HepG2 (cell line): ENCODE results near the gene IVD. TPM values are rescaled to one million over a fixed set of nuclear protein-coding genes. Genes with fewer than 3 reads are reported as not detected.

ENCODE experiments used
- ATF7 ChIP-seq, 2 experiments: fragments of 450-650 bp in 1 of 2; sonication (generic) in 1 of 2; formaldehyde crosslinking in 1 of 2; IDR thresholded peaks; 2 replicates each; pipeline versions ENCODE4 v1.4.0 to v1.6.1; 2016 to 2020; ENCODE audit warnings: antibody characterized with exemption in 1 of 2, mild to moderate bottlenecking in 1 of 2, missing genetic modification reagents in 1 of 2
- CBFB ChIP-seq: sonication (generic); formaldehyde crosslinking; IDR thresholded peaks from 2 replicates; pipeline ENCODE4 v1.4.0; 2020; ENCODE audit warnings: missing genetic modification reagents
- GATAD1 ChIP-seq: IDR thresholded peaks from 2 replicates; pipeline ENCODE4 v1.6.1; 2016; ENCODE audit warnings: missing genetic modification reagents, missing compliant biosample characterization
- IRX3 ChIP-seq: sonication (generic); formaldehyde crosslinking; IDR thresholded peaks from 2 replicates; pipeline ENCODE4 v1.8.1; 2023; ENCODE audit warnings: mild to moderate bottlenecking, low read depth, missing genetic modification reagents, borderline replicate concordance
- KDM5B ChIP-seq: sonication (generic); formaldehyde crosslinking; IDR thresholded peaks from 2 replicates; pipeline ENCODE4 v1.4.0; 2020; ENCODE audit warnings: missing genetic modification reagents, mild to moderate bottlenecking, borderline replicate concordance
- MED1 ChIP-seq: sonication (generic); formaldehyde crosslinking; IDR thresholded peaks from 2 replicates; pipeline ENCODE4 v1.4.0; 2020; ENCODE audit warnings: missing genetic modification reagents
- MIER3 ChIP-seq: IDR thresholded peaks from 2 replicates; pipeline ENCODE4 v1.6.1; 2016; ENCODE audit warnings: missing compliant biosample characterization, borderline replicate concordance
- MYC ChIP-seq: sonication (generic); formaldehyde crosslinking; IDR thresholded peaks from 2 replicates; pipeline ENCODE4 v1.9.0; 2021; ENCODE audit warnings: missing genetic modification reagents, borderline replicate concordance
- PHF5A ChIP-seq: IDR thresholded peaks from one replicate; pipeline ENCODE4 v1.6.1; 2018; ENCODE audit warnings: low read depth, missing genetic modification reagents; ENCODE audit not compliant: unreplicated experiment
- RFXAP ChIP-seq: sonication (generic); formaldehyde crosslinking; IDR thresholded peaks from 2 replicates; pipeline ENCODE4 v1.4.0; 2020; ENCODE audit warnings: missing genetic modification reagents, borderline replicate concordance
- SATB2 ChIP-seq: sonication (generic); formaldehyde crosslinking; IDR thresholded peaks from 2 replicates; pipeline ENCODE4 v1.5.0; 2020; ENCODE audit warnings: missing genetic modification reagents
- SRY ChIP-seq: sonication (generic); formaldehyde crosslinking; IDR thresholded peaks from 2 replicates; pipeline ENCODE4 v1.8.0; 2022; ENCODE audit warnings: mild to moderate bottlenecking, missing genetic modification reagents
- THAP11 ChIP-seq: IDR thresholded peaks from 2 replicates; pipeline ENCODE4 v1.6.1; 2016; ENCODE audit warnings: missing biosample characterization, missing genetic modification reagents
- ZBTB4 ChIP-seq: sonication (generic); formaldehyde crosslinking; IDR thresholded peaks from 2 replicates; pipeline ENCODE4 v1.4.0; 2020; ENCODE audit warnings: missing genetic modification reagents, mild to moderate bottlenecking, borderline replicate concordance
- ZBTB7A ChIP-seq: sonication (generic); formaldehyde crosslinking; IDR thresholded peaks from 2 replicates; pipeline ENCODE4 v1.8.0; 2022; ENCODE audit warnings: mild to moderate bottlenecking, missing genetic modification reagents
- ZNF10 ChIP-seq: sonication (generic); formaldehyde crosslinking; IDR thresholded peaks from 2 replicates; pipeline ENCODE4 v1.4.0; 2020; ENCODE audit warnings: mild to moderate bottlenecking, low read depth, missing genetic modification reagents, borderline replicate concordance
- ZNF180 ChIP-seq: sonication (generic); formaldehyde crosslinking; IDR thresholded peaks from 2 replicates; pipeline ENCODE4 v1.4.0; 2020; ENCODE audit warnings: low read depth, missing genetic modification reagents, borderline replicate concordance
- ZNF292 ChIP-seq: sonication (generic); formaldehyde crosslinking; IDR thresholded peaks from 2 replicates; pipeline ENCODE4 v1.8.1; 2022; ENCODE audit warnings: mild to moderate bottlenecking, low read depth, missing genetic modification reagents, borderline replicate concordance
- ZNF44 ChIP-seq: sonication (generic); formaldehyde crosslinking; IDR thresholded peaks from 2 replicates; pipeline ENCODE4 v1.5.1; 2020; ENCODE audit warnings: mild to moderate bottlenecking, missing genetic modification reagents
- ZNF501 ChIP-seq: sonication (generic); formaldehyde crosslinking; IDR thresholded peaks from 2 replicates; pipeline ENCODE4 v1.5.1; 2020; ENCODE audit warnings: mild to moderate bottlenecking, moderate library complexity, missing genetic modification reagents
- ZNF773 ChIP-seq: sonication (generic); formaldehyde crosslinking; IDR thresholded peaks from 2 replicates; pipeline ENCODE4 v1.4.0; 2020; ENCODE audit warnings: missing genetic modification reagents, borderline replicate concordance
- ZNF782 ChIP-seq: sonication (generic); formaldehyde crosslinking; IDR thresholded peaks from 2 replicates; pipeline ENCODE4 v1.4.0; 2020; ENCODE audit warnings: missing genetic modification reagents, mild to moderate bottlenecking, borderline replicate concordance
- polyA plus RNA-seq, 8 experiments: library from polyadenylated mRNA; depleted of rRNA in 3 of 8; stranded (reverse) in 7 of 8; unstranded in 1 of 8; fragments of >200 nt; fragmentation: Illumina TruSeq in 4 of 8; extraction: Trizol in 4 of 8; gene quantifications; 2 replicates each; pipeline versions ENCODE4 v1.2.1 to v1.2.3, GENCODE V29; 2011 to 2016; ENCODE audit warnings: low read depth in 4 of 8, missing spikeins in 1 of 8, mixed read lengths in 1 of 8; ENCODE audit not compliant: insufficient read depth in 1 of 8
- total RNA-seq, 5 experiments: library from RNA; depleted of rRNA; stranded (reverse); fragments of >200 nt; fragmentation: Illumina TruSeq; extraction: Trizol; gene quantifications; 2 replicates each; pipeline ENCODE4 v1.2.3, GENCODE V29; 2016; ENCODE audit warnings: low read depth in 1 of 5
- TF ChIP-seq, protein P1 (sequence below): IDR thresholded peaks from 2 replicates; pipeline ENCODE4 v1.6.1; 2016; ENCODE audit warnings: missing genetic modification reagents, missing compliant biosample characterization
- TF ChIP-seq, protein P2 (sequence below): sonication (generic); formaldehyde crosslinking; IDR thresholded peaks from 2 replicates; pipeline ENCODE4 v1.9.0; 2021; ENCODE audit warnings: missing genetic modification reagents, mild to moderate bottlenecking, borderline replicate concordance

The IVD gene
- total and polyA plus RNA-seq, 2 of the 13 experiments (the other 11 are each of a cell fraction or from before 2014, with no cell fraction given) = 48.0 to 53.9 TPM

DNA sequence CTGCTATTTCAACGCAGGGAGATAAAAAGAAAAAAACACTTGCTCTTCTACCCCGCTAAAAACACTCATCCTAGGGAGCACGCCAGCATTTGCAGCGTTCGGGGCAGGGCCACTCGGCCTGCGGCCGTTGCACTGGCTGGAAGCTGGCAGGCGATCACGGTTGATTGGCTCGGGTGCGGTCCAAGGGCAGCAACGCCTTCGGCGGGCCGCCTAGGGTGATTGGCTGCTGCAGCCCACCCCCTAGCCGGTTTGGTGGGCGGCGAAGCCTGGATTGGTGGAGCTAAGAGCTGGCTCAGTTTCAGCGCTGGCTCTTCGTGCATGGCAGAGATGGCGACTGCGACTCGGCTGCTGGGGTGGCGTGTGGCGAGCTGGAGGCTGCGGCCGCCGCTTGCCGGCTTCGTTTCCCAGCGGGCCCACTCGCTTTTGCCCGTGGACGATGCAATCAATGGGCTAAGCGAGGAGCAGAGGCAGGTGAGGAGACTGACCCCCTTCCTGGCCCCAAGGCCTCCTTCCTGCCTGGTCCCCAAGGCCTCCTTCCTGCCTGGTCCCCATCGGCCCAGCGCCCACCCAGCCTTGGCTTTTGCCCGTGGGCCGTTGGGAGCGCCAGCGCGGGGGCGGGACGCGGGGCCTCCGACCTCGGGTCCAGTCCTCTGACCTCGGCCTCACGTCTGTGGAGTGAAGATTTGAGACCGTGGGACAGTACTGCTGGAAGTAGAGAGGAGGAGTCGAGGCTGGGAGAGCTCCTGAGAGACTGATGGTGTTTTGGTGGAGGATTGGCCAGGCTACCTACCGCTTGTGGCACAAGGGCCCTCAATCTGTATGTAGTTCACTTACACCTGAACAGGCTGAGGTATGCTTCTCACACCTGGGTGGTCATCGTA lies at the start of gene IVD (continued):
- TF ChIP-seq ZNF773 (CRISPR knock-in tag) (0 out of 2 replicates have a peak, but pooled peaks have one; percentile 52), SRY (peak; percentile 79; the same call in 1 of the 2 replicates), THAP11 (CRISPR knock-in tag) (peak; percentile 71), ZNF782 (CRISPR knock-in tag) (peak; percentile 51; the same call in 1 of the 2 replicates), IRX3 (CRISPR knock-in tag) (0 out of 2 replicates have a peak, but pooled peaks have one; percentile 36), PHF5A (CRISPR knock-in tag) (no peak), MED1 (CRISPR knock-in tag) (no peak; the same call in none of the 2 replicates), MIER3 (no peak), CBFB (peak; percentile 80; the same call in 1 of the 2 replicates), ZBTB4 (0 out of 2 replicates have a peak, but pooled peaks have one; percentile 52), ATF7 (IDR thresholded peaks at IDR 0.05) (no peak), ATF7 (CRISPR knock-in tag; IDR thresholded peaks at IDR 0.05) (no peak), ZNF10 (CRISPR knock-in tag) (no peak), ZNF44 (CRISPR knock-in tag) (peak; percentile 47; the same call in 1 of the 2 replicates), ZBTB7A (CRISPR knock-in tag) (peak; percentile 61; the same call in 1 of the 2 replicates), GATAD1 (CRISPR knock-in tag) (peak; percentile 80), RFXAP (CRISPR knock-in tag) (peak; percentile 92), SATB2 (CRISPR knock-in tag) (no peak), ZNF180 (CRISPR knock-in tag) (no peak), KDM5B (CRISPR knock-in tag) (peak; percentile 80), ZNF292 (0 out of 2 replicates have a peak, but pooled peaks have one; percentile 49), MYC (CRISPR knock-in tag) (peak; percentile 83; the same call in 1 of the 2 replicates), ZNF501 (CRISPR knock-in tag) (peak; percentile 66)
- TF ChIP-seq, protein P1, sequence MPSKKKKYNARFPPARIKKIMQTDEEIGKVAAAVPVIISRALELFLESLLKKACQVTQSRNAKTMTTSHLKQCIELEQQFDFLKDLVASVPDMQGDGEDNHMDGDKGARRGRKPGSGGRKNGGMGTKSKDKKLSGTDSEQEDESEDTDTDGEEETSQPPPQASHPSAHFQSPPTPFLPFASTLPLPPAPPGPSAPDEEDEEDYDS (CRISPR knock-in tag) = peak; percentile 88; the same call in 1 of the 2 replicates
- TF ChIP-seq, protein P2, sequence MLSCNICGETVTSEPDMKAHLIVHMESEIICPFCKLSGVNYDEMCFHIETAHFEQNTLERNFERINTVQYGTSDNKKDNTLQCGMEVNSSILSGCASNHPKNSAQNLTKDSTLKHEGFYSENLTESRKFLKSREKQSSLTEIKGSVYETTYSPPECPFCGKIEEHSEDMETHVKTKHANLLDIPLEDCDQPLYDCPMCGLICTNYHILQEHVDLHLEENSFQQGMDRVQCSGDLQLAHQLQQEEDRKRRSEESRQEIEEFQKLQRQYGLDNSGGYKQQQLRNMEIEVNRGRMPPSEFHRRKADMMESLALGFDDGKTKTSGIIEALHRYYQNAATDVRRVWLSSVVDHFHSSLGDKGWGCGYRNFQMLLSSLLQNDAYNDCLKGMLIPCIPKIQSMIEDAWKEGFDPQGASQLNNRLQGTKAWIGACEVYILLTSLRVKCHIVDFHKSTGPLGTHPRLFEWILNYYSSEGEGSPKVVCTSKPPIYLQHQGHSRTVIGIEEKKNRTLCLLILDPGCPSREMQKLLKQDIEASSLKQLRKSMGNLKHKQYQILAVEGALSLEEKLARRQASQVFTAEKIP (CRISPR knock-in tag) = no peak
